Measurements from ENCODE around the gene ATP6V1B1.
"Not testable (repeated sequence)": the region's sequence is repeated elsewhere in the genome, so short reads cannot be mapped to it uniquely, and the experiment has no call there.

The ATP6V1B1 gene

DNA sequence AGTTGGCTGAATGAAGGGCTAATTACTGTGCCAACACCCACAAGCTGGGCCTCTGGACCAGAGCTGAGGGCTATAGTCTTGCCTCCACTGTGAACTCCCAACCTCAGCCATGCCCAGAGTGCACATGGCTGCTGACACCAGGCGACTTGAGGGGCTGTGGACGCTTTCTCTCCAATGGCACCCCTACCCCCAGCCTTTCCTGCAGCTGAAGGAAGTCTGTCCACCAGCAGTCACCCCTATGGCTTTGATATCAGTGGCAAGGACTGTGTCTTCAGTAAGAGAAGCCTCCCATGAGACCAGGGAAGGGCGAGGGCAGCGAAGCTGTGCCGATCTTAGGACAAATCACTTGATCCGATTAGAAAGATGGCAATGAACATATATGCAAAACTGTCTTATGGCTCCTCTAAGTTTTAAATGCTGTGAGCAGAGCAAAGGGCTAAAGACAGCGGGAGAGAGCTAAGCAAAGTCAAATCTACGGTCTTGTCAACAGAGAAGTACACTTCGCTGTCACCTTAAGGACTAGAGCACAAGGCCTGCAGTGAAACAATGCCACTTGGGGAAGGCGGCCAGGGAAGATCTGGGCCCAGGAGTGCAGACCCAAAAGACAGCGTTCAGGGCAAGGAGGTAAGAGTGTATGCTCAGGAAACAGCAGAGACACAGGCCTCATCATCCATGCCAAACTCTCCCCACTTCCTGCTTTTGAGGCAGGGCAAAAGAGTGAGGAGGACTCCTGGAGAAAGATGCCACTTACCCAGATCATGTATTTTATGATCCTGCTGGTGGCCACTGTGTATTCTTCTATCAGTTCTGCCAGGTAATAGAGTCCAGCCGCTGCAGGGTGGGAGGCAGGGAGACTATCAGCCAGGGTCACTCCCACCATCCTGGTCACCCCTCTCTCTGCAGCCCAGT lies 57.5 kb downstream of the ATP6V1B1 start:
- DNase-seq, result peak; percentile 39

DNA sequence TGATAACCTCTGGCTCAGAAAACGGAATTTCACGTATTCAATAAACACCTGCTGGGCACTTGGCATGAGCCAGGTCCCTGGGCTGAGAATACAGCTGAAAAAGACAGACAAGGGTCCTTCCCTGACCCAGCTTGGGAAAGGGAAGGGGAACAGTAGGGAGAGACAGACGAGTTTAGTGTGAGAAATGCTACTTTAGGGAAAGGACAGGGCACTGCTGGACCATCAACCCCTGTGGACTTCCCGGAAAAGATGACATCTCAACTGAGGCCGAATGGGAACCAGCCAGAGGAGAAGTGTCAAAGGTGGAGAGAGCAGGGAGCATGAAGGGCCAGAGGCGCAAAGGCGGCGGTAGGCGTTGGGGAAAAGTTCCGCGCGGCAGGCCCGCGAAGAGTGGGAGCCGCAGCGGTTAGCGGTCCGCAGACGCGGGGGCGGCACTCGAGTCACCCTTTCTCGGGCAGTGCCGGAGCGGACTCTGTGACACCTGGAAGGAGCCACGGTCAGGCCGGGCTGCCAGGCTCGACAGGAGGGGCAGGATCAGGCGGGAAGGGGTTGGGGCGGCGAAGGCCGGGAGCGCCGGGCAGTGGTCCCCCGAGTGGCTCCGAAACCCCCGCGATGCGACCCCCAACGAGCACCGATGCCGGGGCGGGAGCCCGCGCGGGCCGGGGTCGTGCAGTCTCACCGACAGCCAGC lies 58.5 kb downstream of the ATP6V1B1 start:
- peak; percentile 20 for DNase-seq

DNA sequence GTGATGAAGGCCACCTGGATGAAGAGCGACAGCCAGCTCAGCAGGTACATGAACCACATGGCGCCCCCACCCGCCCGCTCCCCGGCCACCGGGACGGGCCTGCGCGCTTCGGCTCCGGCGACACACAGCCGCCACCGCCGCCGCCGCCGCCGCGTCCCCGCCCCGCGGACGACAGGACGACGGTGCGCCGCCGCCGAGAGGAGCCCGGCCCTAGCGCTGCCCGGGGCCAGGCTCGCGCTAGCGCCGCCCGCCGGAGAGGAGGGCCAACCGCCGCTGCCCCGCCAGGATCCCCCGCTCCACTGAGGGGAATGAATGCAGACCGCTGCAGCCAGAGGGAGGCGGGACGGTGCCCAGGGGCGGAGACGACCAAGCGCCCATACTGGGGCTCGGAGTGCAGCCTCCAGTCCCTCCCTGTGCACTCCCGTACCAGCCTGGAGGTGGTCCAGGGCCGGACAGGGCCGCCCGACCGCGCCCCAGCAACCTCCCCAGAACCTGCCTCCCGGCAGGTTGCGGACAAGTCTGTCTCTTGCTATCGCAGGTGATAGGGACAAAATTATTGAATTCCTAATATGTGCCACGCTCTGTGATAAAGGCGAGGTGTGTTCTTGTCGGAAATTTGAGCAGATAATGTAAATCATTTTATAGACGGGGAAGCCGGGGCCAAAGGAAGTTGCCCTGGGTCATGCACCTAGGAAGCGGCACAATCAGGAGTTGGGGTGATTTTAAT lies 59.2 kb downstream of the ATP6V1B1 start, which contains the start of gene TEX261:
Gene TEX261 (minus strand): TSS at position 175 of the 727 bp plus-strand sequence. CDS start 116 bp downstream, at position 59.
- peak; percentile 89 for DNase-seq

DNA sequence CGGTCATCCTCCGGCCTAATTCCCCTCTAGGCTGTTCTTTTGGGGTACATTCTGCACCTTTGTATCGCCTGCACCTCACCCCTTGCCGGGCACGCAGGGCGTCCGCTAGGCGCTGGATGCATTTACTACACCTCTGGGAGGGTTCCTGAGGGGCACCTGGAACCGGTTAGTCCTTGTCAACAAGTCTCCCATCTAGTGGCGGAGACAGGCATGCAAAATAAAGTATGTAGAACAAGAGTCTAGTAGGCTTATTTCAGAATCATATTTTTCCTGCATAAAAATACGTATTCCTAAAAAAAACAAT lies 59.7 kb downstream of the ATP6V1B1 start:
- peak; percentile 73 for DNase-seq

DNA sequence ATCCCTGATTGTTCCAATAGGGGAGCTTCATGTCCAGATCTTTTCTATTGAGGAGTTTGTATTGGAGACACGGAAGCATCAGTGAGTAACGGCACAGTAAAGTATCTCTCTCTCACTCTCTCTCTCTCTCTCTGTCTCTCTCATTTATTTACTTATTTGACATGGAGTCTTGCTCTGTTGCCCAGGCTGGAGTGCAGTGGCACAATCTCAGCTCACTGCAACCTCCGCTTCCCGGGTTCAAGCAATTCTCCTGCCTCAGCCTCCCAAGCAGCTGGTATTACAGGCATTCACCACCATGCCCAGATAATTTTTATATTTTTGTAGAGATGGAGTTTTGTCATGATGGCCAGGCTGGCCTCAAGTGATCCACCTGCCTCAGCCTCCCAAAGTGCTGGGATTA lies 63.2 kb downstream of the ATP6V1B1 start:
- DNase-seq, result not testable (repeated sequence)

DNA sequence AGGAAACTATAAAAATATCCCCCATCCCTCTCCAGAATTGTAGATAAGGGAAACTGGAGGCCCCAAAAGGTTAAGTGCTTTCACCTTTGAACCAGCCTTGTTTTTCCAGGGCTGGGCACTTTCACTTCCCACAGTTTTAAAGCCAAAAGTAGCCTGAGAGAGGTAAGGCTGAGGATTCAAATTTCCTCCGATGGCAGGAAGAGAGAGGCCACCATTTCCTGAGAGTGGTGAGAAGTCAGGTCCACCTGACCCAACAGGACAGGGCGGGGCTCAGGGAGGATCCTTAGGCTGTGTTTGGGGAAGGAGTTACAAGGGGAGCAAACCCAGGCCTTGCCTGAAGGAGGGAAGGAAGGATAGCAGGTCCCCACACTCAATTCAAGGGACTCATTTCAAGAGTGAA lies 63.7 kb downstream of the ATP6V1B1 start:
- no peak for DNase-seq

DNA sequence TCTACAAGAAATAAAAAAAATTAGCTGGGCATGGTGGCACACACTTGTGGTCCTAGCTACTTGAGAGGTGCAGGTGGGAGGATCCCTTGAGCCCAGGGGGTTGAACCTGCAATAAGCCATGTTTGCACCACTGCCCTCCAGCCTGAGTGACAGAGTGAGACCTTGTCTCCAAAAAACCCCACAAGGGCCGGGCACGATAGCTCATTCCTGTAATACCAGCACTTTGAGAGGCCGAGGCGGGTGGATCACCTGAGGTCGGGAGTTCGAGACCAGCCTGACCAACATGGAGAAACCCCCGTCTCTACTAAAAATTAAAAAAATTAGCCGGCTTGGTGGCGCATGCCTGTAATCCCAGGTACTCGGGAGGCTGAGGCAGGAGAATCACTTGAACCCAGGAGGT lies 64.2 kb downstream of the ATP6V1B1 start:
- not testable (repeated sequence) for DNase-seq

DNA sequence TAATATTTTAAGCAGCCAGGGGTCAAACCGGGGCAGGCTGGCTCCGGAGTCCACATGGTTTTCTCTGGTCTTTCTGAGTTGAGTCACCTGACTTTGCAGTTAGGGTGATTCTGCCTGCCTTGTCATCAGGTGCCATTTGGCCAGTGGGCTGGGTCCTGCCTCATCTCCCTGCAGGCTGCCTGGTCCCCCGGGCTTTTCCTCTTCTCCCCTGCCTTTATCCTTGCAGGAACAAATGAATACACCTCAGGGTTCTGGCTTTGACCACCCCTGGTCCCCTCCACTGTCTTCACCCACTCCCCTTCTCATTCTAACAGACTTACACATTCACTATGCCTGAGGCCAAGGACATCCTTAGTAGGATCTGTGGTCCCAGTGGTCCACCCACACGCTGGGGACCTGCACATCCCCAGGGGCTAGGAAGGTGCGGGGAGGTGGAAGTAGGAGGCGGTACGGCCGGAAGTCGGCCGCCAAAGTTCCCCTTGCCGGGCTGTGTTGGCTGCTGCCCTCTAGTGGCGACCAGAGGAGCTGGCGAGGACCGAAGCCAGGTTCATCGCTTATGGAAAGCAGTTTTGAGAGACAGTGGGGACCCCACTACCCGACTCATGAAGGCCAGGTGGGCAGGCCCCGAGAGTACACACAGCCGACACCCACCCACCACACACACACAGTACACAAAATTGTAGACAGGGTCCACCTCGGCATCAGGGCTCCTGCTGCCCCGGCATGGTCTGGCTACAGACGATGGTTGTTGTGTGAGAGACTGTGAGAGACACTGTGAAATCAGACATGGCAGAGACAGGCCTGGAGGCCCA lies 65.3 kb downstream of the ATP6V1B1 start:
- peak; percentile 80 for DNase-seq

DNA sequence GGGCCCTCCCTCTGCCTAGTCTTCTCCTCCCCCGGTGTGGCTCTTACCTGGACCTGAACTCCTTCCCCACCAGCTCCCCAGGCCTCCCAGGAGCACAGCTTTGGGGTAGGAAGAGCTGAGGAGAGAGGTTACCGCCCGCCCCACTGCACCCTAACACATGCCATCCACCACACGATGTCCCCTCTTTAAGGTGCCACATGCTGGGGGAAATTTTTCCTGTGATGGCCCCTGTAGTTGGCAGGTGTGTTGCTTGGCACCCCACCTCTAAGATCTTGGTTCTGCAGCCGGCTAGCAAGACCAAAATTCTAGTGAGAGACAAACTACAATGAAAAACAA lies 65.9 kb downstream of the ATP6V1B1 start:
- no peak for DNase-seq

DNA sequence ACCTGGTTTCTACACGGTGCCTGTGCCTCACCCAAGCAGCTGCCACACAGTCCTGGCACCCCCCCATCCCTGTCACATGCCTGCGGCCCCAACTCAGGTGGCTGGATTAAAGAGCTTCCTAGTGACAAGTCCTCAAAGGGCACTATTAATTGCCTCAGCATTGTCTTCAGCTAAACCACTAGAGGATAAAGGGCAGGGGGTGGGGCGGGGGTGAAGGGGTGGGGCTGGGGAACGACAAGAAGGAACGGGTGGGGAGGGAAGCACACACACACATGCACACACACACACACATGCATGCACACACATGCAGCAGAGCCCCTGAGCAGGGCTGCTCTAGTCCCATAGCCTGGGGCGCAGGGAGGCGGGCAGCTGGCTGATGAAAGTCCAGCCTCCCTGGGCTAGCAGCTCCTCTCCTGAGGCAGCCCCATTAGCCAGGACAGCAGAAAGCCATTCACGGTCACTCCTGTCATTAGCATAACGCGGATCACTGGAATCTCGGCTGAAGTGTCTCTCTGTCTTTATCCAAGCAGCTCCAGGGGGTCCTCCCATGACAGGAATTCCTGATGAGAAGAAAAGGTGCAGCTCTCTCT lies 66.4 kb downstream of the ATP6V1B1 start:
- DNase-seq, result no peak

DNA sequence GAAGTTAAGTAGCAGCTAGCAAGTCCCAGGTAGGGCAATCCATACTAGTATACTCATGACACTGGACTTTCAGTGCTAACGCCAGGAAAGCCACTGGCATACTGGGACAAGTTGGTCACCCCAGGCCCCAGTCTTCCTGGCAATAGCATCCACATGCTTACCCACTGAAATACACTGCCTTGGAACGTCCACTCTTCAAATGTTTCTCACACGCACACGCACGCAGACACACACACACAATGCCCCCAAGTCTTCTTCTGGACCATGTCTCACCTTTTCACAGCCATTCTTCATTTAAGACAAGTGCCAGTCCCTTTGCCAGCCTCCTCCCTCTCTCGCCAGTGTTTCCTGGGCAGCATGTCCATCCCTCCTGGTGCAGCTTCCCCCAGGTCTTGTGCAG lies 67.7 kb downstream of the ATP6V1B1 start:
- DNase-seq, result no peak

DNA sequence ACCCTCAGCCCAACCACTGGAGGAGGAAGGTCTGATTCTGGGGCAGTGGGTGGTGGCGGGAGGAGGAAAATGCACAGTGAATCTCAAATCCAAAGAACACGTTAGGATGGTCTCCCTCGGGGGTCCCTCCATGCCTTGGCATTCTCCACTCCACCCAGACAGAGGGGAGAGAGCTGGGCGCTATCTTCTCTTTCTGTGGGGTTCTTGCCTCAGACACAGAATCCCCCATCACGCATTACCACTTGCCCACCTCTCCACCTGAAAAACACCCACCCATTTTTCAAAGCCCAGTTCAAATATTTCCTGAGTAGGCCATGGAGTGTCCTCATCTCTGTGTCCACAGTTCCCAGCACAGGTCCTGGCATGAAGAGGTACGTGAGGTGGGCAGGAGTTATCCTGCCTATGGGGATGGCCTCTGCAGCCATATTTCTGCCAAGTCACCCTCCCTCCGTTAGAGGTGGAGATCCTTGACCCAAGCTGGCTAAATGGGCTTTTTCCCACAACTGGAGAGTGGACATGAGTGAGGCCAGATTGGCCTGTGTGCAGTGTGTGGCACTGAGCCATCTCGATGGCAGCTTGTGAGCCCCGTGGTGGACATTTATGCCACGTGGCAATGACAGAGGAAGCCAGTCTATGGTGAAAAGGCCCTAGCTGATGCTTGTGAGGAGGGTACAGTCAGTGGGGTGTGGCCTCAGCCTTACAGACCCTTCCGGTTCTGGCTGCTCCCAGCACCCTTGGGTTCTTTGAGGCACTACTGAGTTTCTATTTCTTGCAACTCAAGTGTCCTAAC lies 68.5 kb downstream of the ATP6V1B1 start:
- DNase-seq, result no peak

DNA sequence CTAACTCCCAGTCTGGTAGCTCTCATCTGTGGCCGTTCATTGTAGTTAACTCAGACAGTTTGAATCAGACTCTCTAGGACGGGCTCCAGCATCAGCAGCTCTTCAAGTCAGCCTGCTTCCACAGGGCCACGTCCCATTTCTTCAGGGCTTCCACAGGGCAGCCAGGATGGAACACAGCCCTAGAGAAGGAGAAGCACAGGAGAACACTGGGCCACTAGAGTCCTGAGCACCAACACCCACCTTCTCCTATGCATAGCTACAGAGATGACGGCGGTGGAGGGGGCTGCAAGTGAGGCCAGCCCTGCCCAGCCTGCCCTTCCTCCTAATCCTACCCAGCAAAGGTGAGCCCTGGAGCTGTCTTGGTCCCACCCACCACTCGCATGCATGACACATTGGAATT lies 69.2 kb downstream of the ATP6V1B1 start:
- DNase-seq, result no peak

DNA sequence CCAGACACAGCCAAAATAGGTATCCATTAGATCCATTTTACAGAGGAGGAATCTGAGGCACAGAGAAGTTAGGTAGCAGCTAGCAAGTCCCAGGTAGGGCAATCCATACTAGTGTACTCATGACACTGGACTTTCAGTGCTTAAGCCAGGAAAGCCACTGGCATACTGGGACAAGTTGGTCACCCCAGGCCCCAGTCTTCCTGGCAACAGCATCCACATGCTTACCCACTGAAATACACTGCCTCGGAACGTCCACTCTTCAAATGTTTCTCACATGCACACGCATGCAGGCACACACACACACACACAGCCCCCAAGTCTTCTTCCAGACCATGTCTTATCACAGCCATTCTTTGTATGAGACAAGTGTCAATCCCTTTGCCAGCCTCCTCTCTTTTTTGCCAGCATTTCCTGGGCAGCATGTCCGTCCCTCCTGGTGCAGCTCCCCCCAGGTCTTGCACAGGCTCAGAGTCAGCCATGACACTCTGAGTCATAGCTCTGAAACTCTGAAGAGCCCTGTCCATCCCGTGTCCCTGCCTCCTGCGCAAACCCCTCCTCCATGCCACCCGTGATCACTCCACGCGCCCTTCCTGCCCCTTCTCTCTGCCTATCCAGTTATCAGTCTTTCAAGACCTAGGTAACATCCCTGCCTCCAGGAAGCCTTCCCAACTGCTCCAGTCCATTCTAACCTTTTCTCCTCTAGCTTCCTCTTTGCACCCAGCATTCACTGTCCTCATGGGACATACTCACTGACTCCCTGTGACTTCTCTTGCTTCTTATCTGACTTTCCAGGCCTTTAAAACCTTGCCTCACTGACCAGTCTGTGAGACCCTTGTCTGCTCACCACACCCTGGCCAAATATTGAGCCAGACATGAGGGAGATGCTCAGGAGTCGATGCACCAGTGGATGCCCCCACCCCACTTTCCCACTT lies 69.8 kb downstream of the ATP6V1B1 start:
- DNase-seq, result no peak

DNA sequence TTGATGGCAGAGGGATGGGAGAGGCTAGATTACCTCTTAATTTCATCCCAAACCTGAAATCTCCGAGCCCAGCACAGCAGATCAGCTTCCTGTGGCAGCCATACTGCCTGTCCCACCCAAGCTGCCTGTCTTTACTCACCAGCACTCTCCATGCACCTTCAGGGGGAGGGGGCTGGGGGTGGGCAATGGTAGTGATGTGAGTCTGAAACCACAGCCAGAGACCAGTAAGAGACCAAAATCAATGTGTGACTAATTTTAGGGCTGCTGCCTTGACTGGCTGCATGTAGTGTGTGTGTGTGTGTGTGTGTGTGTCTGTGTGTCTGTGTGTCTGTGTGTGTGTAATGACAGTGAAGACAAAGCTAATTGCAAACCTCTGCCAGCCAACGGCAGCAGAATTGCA lies 70.6 kb downstream of the ATP6V1B1 start:
- DNase-seq, result no peak

DNA sequence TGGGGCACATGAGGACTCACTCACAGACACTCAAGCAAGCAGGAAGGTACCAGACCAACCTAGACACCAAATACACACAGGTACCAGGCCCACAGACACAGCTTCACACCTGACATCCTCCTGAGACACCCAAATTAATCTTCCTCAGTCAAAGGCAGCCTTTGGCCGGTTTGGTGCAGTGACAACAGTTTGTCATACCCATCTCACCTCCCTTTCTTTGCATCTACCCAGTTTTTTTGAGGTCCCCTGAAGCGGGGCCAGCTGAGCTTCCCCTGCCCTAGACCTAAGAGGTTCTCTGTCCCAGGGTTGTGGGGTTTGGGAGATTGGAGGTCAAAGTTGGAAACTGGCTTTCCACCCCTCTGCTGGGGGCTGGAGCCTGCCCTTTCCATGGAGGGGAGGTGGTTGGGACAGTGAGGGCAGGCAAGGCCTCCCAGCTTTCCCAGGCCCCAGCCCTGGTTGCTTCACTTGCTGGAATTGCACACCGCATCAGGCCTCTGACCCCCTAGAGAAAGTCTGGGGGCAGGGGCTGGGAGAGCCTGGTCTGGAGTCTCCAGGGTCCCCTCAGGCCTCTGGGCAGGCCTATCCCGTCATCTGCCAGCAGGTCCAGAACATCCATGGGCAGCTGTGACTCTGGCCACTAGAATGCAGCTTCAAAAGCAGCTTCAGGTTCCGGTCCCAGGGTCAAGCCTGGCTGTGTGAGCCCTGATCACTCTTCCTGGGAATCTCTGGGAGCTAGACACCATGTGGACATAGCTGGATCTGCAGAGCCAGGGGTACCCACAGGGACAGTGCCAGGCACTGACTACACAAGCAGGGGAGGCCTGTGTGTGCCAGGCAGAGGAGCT lies 71.5 kb downstream of the ATP6V1B1 start:
- DNase-seq, result no peak

DNA sequence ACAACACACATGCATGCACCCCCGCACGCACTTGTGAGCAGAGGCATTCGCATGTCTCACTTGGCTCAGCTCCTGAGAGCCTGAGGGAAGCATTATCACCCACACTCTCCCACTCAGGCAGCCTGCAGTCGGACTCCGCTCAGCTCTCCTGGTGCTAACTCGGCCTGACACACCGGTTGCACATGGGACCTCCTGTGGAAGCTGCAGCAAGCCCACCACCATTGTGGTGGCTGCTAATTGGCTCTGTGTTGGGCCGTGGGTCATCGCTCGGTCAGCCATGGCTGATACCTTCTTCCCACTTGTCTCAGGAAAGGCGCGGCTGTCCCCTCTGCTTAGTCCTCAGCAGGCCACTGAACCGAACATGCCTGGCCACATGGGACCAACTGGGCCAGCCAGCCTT lies 72.6 kb downstream of the ATP6V1B1 start:
- DNase-seq, result no peak

DNA sequence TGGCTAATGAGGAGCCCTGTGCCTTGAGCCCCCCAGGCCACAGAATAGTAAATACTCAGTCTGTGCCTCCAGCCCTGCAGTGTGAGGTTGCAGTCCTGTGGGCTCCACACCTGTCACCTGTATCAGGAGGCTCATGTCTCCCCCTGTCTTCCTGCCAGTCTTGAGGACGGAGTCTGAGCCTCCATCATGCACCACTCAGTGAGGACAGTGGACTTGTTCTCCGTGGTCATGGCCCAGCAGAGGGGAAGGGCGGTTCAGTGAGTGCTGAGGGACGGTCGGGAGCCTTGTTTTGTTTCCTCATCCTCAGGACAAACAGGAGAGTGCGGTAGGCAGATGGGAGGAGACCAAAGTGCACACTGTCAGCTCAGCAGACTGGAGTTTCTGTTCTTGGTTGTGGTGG lies 76.1 kb downstream of the ATP6V1B1 start:
- not testable (repeated sequence) for DNase-seq
